HG02884 (cell line): ENCODE results near the gene NIPAL3.
"Not testable (repeated sequence)": the region's sequence is repeated elsewhere in the genome, so short reads cannot be mapped to it uniquely, and the experiment has no call there.

Experiments used
- ATAC-seq: cut with Tn5 transposase; IDR thresholded peaks from one replicate; pipeline ENCODE4 v1.9.1; 2021; ENCODE audit warnings: mild to moderate bottlenecking, moderate library complexity; ENCODE audit not compliant: unreplicated experiment

The NIPAL3 gene

DNA sequence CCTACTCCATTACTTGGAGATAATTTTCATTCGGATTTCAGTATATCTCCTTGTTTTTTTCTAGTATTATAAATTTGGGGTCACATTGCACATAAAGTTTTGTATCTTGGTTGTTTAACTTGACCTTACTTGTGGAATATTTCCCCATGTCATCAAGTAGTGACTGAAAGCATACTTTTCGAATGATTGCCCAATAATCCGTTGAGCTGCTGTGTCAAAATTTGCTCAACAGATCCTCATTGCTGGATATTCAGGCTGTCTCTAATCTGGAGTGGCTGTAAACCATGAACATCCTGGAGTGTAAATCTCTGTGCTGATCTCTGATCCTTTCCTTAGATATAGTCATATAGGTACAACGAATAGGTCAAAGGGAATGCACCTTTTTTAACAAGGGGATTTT is 4.9 kb downstream of the NIPAL3 start:
- no peak for ATAC-seq

DNA sequence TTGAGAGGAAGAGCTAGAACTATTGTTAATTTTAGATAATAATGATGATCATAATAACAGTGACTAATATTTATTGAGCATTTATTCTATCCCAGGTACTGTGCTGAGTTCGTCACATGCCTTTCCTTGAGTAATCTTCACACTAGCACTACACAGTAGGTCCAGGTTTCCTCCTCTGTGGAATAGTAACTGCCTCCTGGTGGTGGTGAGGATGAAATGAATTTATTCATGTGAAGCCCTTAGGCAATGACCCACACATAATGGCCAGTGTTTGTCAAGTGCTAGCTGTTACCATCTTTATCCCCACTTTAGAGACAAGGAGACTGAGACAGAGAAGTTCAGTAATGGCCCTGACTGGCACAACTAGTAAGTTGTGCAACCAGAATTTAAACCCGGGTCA is 5.9 kb downstream of the NIPAL3 start:
- ATAC-seq, result no peak

DNA sequence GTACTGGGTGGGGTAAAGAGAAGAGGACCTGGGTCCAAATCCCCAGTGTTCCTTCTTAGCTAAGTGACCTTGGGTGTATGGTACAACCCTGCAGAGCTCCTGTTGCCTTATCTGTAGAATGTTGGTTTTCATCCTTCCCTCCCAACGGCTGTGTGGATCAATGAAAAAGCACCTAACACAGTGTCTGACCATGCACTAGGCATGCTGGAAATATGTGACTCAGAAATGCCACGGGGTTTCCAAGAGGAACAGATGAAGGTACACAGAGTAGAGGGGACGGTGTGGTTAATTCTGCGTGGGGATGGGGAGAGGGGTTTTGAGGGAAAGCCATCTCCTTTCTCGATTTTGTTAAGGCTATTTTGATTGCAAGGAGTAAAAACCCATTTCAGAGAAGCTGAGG is 8.6 kb downstream of the NIPAL3 start:
- no peak for ATAC-seq

DNA sequence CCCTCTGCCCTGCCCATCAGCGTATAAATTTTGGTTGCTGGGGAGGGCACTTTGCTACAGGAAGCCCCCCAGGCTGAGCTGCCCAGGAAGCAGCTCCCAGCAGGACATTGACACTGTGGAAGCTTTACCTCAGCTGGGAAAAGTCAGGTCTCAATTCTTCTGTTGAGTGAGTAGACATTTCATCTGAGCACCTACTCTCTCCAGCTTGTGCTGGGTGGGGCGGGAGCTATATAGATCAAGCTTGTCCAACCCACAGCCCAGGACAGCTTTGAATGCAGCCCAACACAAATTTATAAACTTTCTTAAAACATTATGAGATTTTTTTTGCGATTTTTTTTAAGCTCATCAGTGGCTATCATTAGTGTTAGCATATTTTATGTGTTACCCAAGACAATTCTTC is 9.4 kb downstream of the NIPAL3 start:
- no peak for ATAC-seq

DNA sequence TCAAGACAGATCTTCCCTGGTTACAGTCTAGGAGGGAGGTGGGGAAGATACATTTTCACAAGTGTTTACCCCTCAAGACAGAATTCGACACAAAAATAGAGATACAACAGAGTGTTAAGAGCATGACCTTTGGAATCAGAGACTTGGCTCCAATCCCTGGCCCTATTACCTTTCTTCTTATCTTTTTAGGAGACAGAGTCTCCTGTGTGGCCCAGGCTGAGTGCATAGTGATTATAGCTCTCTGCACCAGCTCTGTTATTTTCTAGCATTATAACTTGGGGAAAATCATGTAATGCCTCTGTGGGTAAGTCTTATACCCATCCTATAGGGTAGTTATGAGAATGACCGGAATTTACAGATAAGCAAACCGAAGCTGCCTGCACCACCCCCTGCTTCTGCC is 9.8 kb downstream of the NIPAL3 start:
- ATAC-seq, result no peak

DNA sequence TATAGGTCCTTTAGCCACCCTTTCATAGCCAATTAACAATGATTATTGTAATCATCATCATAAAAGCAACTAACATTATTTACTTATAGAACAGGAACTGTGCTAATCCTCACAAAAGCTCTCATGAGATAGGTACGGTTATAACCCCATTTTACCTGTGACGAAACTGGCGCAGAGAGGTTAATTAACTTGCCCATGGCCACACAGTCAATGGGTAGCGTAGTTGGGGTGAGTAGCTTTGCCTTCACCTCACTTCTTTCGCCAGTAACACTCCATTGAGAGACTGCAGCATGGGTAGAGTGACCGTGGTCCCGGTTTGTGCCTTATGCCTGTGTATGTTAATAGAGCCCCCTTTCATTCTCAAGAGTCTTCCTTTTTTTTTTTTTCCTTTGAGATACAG is 10.3 kb downstream of the NIPAL3 start:
- no peak for ATAC-seq

DNA sequence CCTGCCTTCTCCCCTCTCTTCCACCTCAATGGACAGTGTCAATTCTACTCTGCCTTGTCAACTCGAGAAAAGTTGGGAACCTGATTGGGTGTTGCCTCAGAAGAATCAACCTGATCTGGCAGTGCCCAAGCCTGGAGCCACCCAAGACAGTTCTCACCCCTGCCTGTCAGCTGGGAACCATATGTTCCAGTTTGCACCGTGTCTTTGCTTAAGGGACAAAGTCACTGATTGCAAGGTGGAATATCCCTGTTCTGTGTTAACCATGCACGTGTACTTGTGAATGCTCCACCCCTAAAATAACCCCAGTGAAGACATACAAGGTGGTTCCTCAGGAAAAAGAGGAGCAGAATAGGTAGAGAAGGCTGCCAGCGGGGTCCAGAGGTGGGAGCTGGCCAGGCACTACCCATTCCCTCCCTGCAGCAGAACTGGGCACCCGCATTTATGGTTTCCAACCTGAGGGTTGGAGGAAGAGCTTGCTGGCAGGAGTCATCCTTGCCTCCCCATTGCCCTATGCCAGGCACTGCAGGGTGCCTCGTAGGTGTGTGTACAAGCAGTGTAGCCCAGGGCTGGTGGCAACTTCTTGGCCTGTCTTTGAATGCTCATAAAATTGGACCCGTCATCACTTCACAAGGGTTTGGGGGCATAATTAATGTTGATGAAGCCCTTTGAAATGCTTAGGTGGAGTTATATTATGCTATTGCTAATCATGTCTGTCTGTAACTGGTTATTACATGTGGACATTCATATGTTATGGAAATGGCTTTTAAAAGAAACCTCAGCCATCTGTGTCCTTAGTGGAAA is 11.3 kb downstream of the NIPAL3 start:
- ATAC-seq, result no peak

DNA sequence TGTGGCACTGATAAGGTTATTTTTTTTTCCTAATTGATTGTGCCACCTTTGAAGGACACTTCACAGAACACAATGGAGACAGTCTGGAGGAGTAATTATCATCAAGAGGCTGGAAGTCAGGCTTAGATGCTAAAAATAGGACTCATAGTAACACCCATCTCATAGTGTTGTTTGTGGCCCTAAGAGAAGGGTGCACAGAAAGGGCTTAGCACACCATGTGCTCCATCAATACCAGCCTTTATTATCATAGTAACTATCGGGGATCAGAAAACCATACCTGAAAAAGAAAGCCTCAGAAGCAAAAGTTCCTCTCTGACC is 11.9 kb downstream of the NIPAL3 start:
- no peak for ATAC-seq

DNA sequence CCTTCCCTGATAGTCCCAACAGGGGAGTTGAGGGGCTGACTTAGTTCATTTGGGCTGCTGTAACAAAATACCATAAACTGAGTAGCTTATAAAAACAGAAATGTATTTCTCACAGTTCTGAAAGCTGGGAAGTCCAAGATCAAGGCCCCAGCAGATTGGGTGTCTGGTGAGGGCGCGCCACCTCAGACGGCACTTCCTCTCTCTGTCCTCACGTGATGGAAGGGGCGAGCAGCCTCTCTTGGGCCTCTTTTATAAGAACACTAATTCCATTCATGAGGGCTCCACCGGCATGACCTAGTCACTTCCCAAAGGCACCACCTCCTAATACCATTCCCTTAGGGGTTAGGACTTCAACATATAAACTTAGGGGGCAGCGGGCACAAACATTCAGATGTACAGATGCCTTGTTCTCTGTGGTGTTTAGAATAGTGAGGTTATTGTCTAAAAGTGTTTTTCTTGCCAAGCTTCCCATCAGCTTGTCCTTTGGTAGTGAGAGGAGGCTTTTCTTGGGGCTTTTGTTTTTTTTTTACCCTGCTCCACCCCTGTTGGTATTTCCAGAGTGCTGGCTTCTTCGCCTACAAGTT is 20.3 kb downstream of the NIPAL3 start:
- ATAC-seq, result no peak

DNA sequence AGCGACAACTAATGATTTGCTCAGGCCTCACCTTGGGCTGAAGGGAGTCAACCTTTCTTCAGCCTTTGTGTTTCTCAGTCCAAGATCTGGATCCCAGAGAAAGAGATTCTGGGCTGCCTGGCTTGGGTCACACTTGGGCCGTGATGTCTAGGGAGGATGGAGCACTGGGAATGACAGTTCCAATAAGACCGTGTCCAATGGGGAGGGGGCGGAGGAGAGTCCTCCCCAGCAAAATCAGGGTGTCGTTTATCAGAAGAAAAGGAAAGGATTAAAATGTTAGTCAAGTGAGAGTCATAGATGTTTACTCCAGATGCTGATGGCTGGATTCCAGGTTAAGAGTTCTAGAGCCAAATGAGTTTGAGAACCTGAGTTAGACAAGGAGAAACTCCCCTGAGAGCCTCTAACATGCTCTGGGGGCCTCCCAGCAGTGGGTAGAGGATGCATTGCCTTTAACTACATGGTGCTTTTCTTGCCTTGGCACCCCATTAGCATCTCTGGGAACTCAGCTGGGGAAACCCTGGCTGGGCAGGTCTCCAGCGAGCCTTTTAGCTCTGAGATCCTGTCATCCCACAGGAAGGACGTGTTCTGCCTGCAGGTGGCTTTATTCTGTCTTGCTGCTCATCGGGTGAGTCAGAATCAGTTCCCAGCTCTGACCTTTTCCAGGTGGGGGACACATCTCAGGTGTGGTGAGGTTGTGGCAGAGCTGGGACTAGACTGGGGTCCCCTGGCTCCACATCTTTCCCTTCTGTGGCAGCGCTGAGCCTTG is 22.2 kb downstream of the NIPAL3 start:
- no peak for ATAC-seq

DNA sequence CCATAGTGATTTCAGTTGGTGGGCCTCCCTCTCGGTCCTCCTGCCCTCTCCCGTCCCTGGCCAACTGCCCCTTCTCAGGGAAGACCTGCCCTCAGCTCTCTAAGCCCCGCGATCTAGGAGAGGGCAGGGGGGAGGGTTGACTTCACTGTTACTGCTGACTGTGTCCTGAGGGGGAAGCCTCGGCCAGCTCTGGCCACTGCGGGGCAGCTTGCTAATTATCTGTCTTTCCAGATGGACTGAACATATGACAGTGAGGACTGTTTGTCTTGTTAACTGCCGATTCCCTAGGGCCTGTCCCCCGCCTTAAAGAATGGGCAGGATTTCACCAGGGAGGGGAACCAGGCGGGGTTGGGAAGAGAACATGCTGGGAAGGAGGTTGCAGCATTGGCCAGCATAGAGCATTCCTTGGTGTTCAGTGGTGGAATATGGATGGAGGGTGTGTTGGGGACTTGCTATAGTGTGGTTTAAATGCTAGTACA is 22.9 kb downstream of the NIPAL3 start:
- no peak for ATAC-seq

DNA sequence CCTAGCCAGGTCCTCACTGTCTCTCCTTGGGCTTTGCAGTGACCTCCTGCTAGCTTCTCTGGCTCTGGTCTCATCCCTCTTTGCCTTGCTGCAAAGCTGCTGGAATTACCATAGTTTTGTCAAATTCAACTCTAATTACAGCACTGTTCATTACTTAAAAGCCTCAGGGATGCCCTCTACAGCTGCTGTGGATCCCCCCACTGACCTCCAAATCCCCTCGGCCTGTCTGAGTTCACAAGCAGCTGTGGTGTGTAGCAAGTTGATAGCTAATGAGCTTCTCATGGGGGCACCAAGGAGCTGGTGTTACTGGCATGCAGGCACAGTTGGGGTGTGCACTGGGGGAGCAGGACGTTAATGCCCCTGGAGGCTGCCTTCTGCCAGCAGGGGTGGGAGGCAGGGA is 24.8 kb downstream of the NIPAL3 start:
- no peak for ATAC-seq

DNA sequence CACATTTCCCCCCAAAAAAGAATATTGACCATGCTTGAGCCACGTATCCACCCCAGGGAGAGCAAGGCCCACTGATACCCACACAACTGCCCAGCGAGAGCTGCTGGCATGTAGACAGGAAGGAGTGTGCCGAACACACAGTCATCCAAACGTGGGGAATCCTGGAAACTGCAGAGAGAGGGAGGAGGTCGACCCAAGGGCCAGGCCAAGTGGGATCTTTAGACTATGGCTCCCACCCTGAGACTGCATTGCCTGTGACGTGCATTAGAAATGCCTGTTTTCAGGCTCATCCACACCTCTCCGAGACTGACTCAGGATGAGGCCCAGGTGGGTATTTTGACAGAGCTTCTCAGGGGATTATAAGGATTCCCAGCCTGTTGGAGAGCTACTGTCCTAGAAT is 25.9 kb downstream of the NIPAL3 start:
- ATAC-seq, result no peak

DNA sequence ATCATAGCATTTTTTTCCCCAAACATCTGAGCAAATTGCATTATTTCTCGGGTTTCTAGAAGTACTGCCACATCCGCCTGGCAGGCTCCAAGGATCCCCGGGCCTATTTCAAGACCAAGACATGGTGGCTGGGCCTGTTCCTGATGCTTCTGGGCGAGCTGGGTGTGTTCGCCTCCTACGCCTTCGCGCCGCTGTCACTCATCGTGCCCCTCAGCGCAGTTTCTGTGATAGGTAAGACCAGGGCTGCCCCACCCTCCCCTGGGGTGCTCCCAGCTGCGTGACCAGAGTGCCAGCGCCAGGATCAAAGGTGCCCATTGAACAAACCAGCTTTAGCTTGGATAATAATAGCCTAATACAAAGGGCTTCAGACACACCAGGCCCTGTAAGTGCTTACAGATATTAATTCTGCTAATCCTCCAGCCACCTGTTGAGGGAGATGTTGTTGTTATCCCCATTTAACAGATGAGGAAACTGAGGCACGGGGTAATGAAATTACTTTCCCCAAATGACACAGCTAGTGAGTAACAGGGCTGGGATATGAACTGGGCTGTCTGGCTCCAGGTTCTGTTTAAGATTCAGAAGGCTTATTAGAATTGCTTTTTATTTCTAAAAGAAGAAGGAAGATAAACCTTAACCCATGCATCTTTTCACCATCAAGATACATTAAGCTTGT is 26.5 kb downstream of the NIPAL3 start:
- ATAC-seq, result no peak

DNA sequence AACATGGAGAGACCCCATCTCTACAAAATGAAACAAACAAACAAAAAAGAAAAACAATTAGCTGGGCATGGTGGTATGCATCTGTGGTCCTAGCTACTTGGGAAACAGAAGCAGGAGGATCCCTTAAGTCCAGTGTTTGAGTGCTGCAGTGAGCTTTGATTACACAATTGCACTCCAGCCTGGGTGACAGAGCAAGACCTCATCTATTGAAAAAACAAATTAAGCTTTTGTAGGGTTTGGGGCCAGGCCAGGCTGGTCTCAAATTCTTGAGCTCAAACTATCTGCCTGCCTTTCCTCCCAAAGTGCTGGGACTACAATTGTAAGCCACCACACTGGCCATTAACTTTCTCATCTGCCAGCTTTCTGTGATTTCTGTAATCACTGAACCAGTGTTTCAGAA is 27.2 kb downstream of the NIPAL3 start:
- no peak for ATAC-seq

DNA sequence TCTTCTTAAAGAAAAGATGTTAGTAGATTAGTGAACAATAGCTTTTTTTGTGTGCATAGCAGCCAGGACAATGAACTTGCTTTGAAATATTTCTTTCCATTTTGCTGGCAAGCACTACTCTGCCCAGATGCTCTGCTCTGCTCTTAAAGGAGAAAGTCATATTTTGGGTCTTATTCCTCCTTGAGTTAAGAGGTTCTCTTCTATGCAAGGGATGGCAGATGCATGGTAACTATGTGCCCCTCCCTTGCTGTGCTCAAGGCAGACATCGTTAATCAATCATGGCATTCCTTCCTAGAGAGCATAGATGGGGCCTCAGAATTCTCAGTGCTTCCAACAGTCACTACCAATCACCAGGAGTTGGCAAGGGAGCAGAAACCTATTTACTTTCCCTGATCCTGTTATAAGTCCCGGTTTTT is 27.6 kb downstream of the NIPAL3 start:
- no peak for ATAC-seq

DNA sequence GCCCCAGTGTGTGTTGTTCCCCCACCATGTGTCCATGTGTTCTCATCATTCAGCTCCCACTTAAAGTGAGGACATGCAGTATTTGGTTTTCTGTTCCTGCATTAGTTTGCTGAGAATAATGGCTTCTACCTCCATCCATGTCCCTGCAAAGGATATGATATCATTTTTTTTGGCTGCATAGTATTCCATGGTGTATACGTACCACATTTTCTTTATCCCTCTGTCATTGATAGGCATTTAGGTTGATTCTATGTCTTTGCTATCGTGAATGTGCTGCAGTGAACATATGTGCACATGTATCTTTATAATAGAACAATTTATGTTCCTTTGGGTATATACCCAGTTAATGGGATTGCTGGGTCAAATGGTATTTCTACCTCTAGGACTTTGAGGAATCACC is 30.8 kb downstream of the NIPAL3 start:
- not testable (repeated sequence) for ATAC-seq

DNA sequence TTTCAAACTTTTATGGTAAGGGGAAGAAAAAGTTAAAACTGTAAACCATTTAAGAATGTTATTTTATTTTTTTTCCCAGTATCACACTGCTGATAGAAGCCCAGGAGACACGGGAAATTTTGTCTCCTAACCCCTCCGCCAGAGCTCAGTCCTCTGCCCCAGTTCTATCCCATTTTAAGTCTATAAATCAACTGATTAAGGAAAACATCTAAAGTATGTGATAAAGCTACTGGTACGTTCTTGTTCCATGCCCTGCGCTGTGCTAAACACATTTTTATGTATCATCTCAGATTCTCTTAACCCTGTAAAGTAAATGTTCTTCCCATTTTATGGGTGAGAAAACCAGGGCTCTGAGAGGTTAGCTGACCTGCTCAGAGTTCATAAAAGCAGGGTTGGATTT is 34.7 kb downstream of the NIPAL3 start:
- ATAC-seq, result no peak

DNA sequence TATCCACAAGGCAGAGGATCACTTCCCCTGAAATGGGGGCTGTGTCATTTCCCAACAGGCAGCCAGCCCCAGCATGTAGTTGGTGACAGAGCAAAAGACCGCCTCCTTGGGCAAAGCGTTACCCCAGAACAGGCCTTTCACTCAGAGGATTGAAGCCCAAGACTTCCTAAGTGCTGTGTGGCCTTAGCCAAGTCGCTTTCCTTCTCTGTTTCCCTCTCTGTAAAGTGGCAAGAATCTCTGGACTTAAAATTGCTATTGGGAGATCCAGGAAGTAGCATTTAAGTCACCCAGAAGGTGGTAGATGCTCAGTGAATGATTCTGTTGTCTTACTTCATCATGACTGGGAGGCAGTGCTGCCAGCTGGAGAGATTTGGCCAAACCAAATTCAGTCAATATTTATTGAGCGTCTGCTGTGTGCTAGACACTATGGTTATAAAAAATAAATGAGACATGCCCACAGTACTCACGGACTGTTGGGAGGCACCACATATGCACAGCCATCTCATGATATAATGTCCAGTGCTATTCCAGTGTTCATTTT is 35.3 kb downstream of the NIPAL3 start:
- no peak for ATAC-seq

DNA sequence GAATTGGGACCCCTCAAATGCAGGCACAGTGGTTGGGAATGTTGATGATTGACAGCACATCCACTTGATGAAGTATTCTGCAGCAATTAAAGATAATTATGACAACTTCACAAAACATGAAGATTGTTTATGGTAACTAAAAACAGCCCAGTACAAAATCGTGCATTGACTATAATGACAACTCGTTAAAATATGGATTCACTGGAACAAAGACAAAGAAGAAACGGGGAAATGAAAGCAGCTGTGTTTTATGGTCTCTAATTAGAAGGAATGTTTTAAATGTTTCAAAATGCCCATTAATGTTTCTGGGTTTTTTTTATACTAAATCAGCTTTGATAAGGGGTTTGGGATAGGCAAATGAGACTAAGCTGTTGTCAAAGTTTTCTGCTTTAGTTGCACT is 36.1 kb downstream of the NIPAL3 start:
- no peak for ATAC-seq

DNA sequence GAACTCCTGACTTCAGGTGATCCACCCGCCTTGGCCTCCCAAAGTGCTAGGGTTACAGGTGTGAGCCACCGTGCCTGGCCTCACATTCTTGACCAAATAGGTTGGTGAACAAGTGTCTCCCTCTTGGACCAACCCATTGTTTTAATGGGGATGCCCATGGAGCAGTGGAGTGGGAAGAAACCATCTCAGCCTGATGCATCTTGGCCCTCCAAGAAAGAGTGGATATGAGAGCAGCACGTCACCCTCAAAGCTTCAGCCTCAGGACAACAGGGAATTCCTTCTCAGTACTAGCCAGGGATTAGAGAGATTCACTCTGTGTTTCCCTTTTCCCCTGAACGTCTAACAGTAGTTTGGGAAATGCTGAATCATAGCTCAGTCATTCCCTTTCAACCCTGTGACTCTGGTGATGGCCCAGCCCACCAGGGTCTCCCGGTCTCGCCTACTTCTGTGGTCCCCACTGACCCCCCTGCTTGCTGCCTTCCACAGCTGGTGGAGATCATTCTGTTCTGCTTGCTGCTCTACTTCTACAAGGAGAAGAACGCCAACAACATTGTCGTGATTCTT is 37.4 kb downstream of the NIPAL3 start:
- no peak for ATAC-seq
